HEK293T (cell line): ENCODE measurements around the gene AXDND1.

ENCODE experiments used
- CTCF ChIA-PET: fragments of 350-600 bp; formaldehyde crosslinking; extraction: SDS; loops from one replicate; lab custom pipeline; 2021; ENCODE audit warnings: antibody characterized with exemption, inconsistent platforms; lab: Yijun Ruan, JAX
- POLR2A ChIA-PET: fragments of 350-600 bp; formaldehyde crosslinking; extraction: SDS; loops from one replicate; lab custom pipeline; 2020; ENCODE audit warnings: antibody characterized with exemption, inconsistent platforms; lab: Yijun Ruan, JAX
- DNase-seq: peaks from one replicate; pipeline ENCODE4 v3.0.0; 2012; ENCODE audit warnings: mixed read lengths; ENCODE audit errors: extremely low spot score
- ARNT ChIP-seq: fragments of 450-650 bp; IDR thresholded peaks from 2 replicates; pipeline ENCODE4 v1.6.1; 2017; ENCODE audit warnings: mild to moderate bottlenecking
- BHLHE40 ChIP-seq: fragments of 450-650 bp; IDR thresholded peaks from 2 replicates; pipeline ENCODE4 v1.6.1; 2016; ENCODE audit warnings: mild to moderate bottlenecking, moderate library complexity, borderline replicate concordance
- CTBP1 ChIP-seq: fragments of 450-650 bp; IDR thresholded peaks from 2 replicates; pipeline ENCODE4 v1.6.1; 2016; ENCODE audit warnings: borderline replicate concordance
- ELF4 ChIP-seq: fragments of 450-650 bp; IDR thresholded peaks from 2 replicates; pipeline ENCODE4 v1.6.1; 2017; ENCODE audit warnings: antibody characterized with exemption
- FOXA1 ChIP-seq: fragments of 450-650 bp; IDR thresholded peaks from 2 replicates; pipeline ENCODE4 v1.6.1; 2016; ENCODE audit warnings: mild to moderate bottlenecking
- FOXK2 ChIP-seq: fragments of 450-650 bp; IDR thresholded peaks from 2 replicates; pipeline ENCODE4 v1.6.1; 2016; ENCODE audit warnings: mild to moderate bottlenecking
- FOXM1 ChIP-seq: fragments of 450-650 bp; IDR thresholded peaks from 2 replicates; pipeline ENCODE4 v1.6.1; 2017; ENCODE audit warnings: mild to moderate bottlenecking, borderline replicate concordance
- HDGF ChIP-seq: fragments of 450-650 bp; IDR thresholded peaks from 2 replicates; pipeline ENCODE4 v1.6.1; 2017; ENCODE audit warnings: antibody characterized with exemption, borderline replicate concordance
- L3MBTL2 ChIP-seq: fragments of 450-650 bp; conservative IDR thresholded peaks from 2 replicates; pipeline ENCODE4 v1.6.1; 2016; ENCODE audit warnings: mild to moderate bottlenecking
- LEF1 ChIP-seq: fragments of 450-650 bp; IDR thresholded peaks from 2 replicates; pipeline ENCODE4 v1.6.1; 2017; ENCODE audit warnings: mild to moderate bottlenecking, borderline replicate concordance
- NFRKB ChIP-seq: fragments of 450-650 bp; IDR thresholded peaks from 2 replicates; pipeline ENCODE4 v1.6.1; 2016; ENCODE audit warnings: mild to moderate bottlenecking, moderate library complexity
- SP1 ChIP-seq: fragments of 450-650 bp; IDR thresholded peaks from 2 replicates; pipeline ENCODE4 v1.6.1; 2017
- SUZ12 ChIP-seq: fragments of 450-650 bp; IDR thresholded peaks from 2 replicates; pipeline ENCODE4 v1.6.1; 2016; ENCODE audit warnings: mild to moderate bottlenecking
- TARDBP ChIP-seq: fragments of 450-650 bp; IDR thresholded peaks from 2 replicates; pipeline ENCODE4 v1.6.1; 2016
- ZNF384 ChIP-seq: fragments of 450-650 bp; IDR thresholded peaks from 2 replicates; pipeline ENCODE4 v1.6.1; 2016
- TF ChIP-seq, protein P1 (sequence below): fragments of 450-650 bp; IDR thresholded peaks from 2 replicates; pipeline ENCODE4 v1.6.1; 2016

Gene AXDND1

DNA sequence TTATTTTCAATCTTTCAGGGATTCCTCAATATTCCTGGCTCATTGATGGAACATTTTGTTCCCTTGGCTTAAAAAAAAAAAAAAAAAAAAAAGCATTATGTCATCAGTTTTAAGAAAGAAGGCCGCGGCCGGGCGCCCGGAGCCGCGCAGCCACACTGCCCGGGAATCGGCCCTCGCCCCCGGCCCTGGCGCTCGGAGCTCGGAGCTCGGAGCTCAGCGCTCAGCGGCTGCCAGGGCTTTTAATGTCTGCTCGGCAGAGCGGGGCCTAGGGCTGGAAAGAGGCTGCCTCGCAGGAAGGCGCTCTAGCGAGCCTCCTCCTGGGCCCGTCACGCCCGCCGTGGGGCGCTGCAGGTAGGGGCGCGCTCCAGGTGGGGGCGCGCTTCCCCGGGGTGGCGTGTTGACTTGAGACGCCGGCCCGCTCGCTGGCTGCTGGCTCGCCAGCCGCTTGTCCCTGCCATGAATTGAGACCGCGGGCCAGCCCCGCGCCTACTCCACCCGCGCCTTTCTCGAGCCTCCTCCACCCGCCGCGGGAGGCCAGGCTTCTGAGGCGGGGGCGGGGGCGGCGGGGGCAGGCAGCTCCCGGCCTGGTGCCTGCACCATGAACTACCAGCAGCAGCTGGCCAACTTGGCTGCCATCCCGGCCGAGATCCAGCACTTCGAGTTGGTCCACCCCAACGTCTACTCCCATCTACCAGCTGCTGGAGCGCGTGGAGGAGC lies 220.5 kb downstream of the AXDND1 start:
- CTCF ChIA-PET = interaction anchor here (0.6 to 1.4 kb wide), 4 partner anchors 9 to 1204 kb away, joined by 3 to 5 read pairs (median 4); no protein-coding TSS in a partner anchor
- DNase-seq = peak; percentile 82
- no peak for TF ChIP-seq FOXA1
- no peak for TF ChIP-seq SUZ12
- peak; percentile 95 for TF ChIP-seq ZNF384
- TF ChIP-seq TARDBP = no peak
- TF ChIP-seq CTBP1 = no peak
- TF ChIP-seq ELF4 = no peak
- no peak for TF ChIP-seq FOXK2
- 0 out of 2 replicates have a peak, but pooled peaks have one; percentile 28 for TF ChIP-seq L3MBTL2
- no peak for TF ChIP-seq SP1
- no peak for TF ChIP-seq LEF1
- TF ChIP-seq, protein P1, sequence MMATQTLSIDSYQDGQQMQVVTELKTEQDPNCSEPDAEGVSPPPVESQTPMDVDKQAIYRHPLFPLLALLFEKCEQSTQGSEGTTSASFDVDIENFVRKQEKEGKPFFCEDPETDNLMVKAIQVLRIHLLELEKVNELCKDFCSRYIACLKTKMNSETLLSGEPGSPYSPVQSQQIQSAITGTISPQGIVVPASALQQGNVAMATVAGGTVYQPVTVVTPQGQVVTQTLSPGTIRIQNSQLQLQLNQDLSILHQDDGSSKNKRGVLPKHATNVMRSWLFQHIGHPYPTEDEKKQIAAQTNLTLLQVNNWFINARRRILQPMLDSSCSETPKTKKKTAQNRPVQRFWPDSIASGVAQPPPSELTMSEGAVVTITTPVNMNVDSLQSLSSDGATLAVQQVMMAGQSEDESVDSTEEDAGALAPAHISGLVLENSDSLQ = no peak
- TF ChIP-seq BHLHE40 = no peak
- no peak for TF ChIP-seq NFRKB
- TF ChIP-seq ARNT = no peak
- TF ChIP-seq HDGF = no peak
- TF ChIP-seq FOXM1 = no peak
- POLR2A ChIA-PET = no interaction called here

- ChIA-PET POLR2A (no interaction called here), CTCF (no interaction called here)
- DNase-seq = no peak
- no peak for TF ChIP-seq NFRKB
- TF ChIP-seq LEF1 = no peak
- TF ChIP-seq L3MBTL2 = no peak
- no peak for TF ChIP-seq ARNT
- TF ChIP-seq TARDBP = no peak
- no peak for TF ChIP-seq FOXA1
- TF ChIP-seq FOXM1 = no peak
- TF ChIP-seq ZNF384 = no peak
- TF ChIP-seq SUZ12 = no peak
- TF ChIP-seq FOXK2 = no peak
- no peak for TF ChIP-seq BHLHE40
- TF ChIP-seq HDGF = no peak
- TF ChIP-seq, protein P1 = no peak
- TF ChIP-seq CTBP1 = no peak
- no peak for TF ChIP-seq ELF4
- TF ChIP-seq SP1 = no peak
These were observed 221.6 kb downstream of the AXDND1 start for GRCh38 chr1:179587336-179587735.

DNA sequence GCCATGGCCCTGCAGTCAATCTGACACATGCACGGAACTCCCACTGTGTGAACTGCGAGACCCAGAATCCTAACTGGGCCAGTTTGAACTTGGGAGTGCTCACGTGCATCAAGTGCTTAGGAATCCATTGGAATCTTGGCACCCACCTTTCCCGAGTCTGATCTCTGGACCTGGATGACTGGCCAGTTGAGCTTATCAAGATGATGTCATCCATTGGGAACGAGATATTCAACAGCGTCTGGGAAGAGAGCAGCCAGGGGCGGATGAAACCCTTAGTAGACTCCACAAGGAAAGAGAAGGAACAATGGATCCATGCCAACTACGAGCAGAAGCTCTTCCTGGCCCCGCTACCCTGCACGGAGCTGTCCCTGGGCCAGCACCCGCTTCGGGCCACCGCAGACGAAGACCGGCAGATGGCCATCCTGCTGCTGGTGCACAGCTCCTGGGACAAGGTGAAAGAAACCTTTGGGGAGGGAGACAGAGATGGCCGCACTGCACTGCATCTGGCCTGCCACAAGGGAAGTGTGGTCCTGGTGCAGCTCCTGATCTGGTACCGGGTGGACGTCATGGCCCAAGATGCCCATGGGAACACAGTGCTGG lies 222.8 kb downstream of the AXDND1 start:
- ChIA-PET POLR2A (no interaction called here), CTCF (no interaction called here)
- DNase-seq = no peak

GRCh38 chr1:179589509-179589908 lies 223.7 kb downstream of the AXDND1 start:
- no peak for TF ChIP-seq ELF4
- no peak for TF ChIP-seq TARDBP
- no peak for TF ChIP-seq ARNT
- no peak for TF ChIP-seq CTBP1
- ChIA-PET POLR2A (no interaction called here), CTCF (no interaction called here)
- no peak for DNase-seq

More for the DNA sequence above, 222.8 kb downstream of the AXDND1 start:
- TF ChIP-seq, protein P1 = no peak
- no peak for TF ChIP-seq L3MBTL2
- no peak for TF ChIP-seq SUZ12
- TF ChIP-seq TARDBP = no peak
- no peak for TF ChIP-seq BHLHE40
- no peak for TF ChIP-seq LEF1
- no peak for TF ChIP-seq ZNF384
- TF ChIP-seq HDGF = no peak
- TF ChIP-seq CTBP1 = no peak

- no peak for TF ChIP-seq FOXM1
- TF ChIP-seq L3MBTL2 = no peak
- TF ChIP-seq LEF1 = no peak
- TF ChIP-seq TARDBP = no peak
- no peak for TF ChIP-seq NFRKB
- TF ChIP-seq ARNT = no peak
- no peak for TF ChIP-seq FOXA1
- ChIA-PET POLR2A (no interaction called here), CTCF (no interaction called here)
- no peak for DNase-seq
These were observed 224.9 kb downstream of the AXDND1 start for GRCh38 chr1:179590671-179591070.

DNA sequence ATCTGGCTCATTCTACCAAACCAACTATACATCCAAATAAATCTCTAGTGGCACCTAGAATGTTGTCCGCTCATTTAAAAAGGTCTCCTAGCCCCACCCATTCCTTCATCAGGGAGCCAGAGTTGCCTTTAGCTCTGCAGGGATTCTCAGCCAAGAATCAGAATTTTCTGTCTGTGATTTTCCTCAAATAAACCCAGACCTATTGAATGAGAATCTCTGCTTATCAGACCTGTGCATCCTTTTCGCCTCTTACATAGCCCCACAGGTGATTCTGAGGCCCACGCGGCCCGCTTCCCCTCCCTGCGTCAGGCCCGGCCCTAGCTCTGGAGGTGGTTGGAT lies 225.5 kb downstream of the AXDND1 start:
- no peak for DNase-seq
- POLR2A ChIA-PET = no interaction called here
- CTCF ChIA-PET = no interaction called here
- TF ChIP-seq TARDBP (no peak), SUZ12 (no peak), BHLHE40 (no peak), LEF1 (no peak), ARNT (no peak), FOXK2 (no peak), FOXM1 (no peak), ZNF384 (no peak), L3MBTL2 (no peak), NFRKB (no peak), CTBP1 (no peak), HDGF (no peak)
- TF ChIP-seq, protein P1 = no peak
